Esophagus muscularis mucosa (tissue), 4 donors: Measurements from ENCODE around the gene FAM107B.

Experiments used
- EP300 ChIP-seq: sonication (generic); formaldehyde crosslinking; IDR thresholded peaks from one replicate; pipeline ENCODE4 v1.6.1; 2017; ENCODE audit warnings: antibody characterized with exemption
- POLR2A ChIP-seq: fragments of 450-650 bp; IDR thresholded peaks from one replicate; pipeline ENCODE4 v1.6.1; 2017; ENCODE audit warnings: antibody characterized with exemption, moderate library complexity, mild to moderate bottlenecking, low read depth
- POLR2AphosphoS5 ChIP-seq, 2 donors: sonication (generic); formaldehyde crosslinking; IDR thresholded peaks; one replicate each; pipeline ENCODE4 v1.6.1; 2017; ENCODE audit warnings: antibody characterized with exemption in 2 of 2
- TF ChIP-seq, protein P1 (sequence below), 3 experiments: fragments of 200-600 bp in 2 of 3; fragments of 450-650 bp in 1 of 3; sonication (generic) in 2 of 3; IDR thresholded peaks; one replicate each; pipeline ENCODE4 v1.5.1; 2017 to 2019; ENCODE audit warnings: antibody characterized with exemption in 3 of 3, mild to moderate bottlenecking in 2 of 3, moderate library complexity in 1 of 3

GRCh38 chr10:14684354-14684753 is 90.3 kb downstream of the FAM107B start:
- TF ChIP-seq, protein P1, sequence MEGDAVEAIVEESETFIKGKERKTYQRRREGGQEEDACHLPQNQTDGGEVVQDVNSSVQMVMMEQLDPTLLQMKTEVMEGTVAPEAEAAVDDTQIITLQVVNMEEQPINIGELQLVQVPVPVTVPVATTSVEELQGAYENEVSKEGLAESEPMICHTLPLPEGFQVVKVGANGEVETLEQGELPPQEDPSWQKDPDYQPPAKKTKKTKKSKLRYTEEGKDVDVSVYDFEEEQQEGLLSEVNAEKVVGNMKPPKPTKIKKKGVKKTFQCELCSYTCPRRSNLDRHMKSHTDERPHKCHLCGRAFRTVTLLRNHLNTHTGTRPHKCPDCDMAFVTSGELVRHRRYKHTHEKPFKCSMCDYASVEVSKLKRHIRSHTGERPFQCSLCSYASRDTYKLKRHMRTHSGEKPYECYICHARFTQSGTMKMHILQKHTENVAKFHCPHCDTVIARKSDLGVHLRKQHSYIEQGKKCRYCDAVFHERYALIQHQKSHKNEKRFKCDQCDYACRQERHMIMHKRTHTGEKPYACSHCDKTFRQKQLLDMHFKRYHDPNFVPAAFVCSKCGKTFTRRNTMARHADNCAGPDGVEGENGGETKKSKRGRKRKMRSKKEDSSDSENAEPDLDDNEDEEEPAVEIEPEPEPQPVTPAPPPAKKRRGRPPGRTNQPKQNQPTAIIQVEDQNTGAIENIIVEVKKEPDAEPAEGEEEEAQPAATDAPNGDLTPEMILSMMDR (IDR thresholded peaks at IDR 0.05), result no peak
- TF ChIP-seq POLR2AphosphoS5 (IDR thresholded peaks at IDR 0.05) (no peak), POLR2A (no peak), EP300 (no peak)
